GM18498 (cell line): ENCODE data around the gene HEPH.
"Not testable (repeated sequence)": the region's sequence is repeated elsewhere in the genome, so short reads cannot be mapped to it uniquely, and the experiment has no call there.

Source experiments
- ATAC-seq: cut with Tn5 transposase; IDR thresholded peaks from one replicate; pipeline ENCODE4 v1.9.1; 2021; ENCODE audit warnings: mild to moderate bottlenecking, moderate library complexity; ENCODE audit not compliant: unreplicated experiment

HEPH gene

DNA sequence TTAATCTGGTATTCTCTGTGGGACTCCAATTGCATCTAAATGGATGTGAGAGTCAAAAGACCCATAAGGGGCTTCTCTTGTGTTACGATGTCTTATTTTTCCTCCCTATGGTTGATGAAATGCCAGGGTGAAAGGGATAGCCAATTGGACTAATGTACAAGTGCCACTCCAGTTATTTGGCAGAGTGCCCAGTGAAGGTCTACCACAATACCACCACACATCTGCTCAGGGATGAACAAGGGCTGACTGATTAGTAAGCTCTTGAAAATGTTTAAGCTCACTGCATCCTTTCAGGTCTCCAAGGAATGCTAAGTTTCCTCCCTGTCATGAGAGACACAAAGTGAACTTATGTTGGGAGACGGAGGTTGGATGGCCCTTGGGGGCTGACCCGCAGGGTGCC lies 57.8 kb downstream of the HEPH start:
- no peak for ATAC-seq

DNA sequence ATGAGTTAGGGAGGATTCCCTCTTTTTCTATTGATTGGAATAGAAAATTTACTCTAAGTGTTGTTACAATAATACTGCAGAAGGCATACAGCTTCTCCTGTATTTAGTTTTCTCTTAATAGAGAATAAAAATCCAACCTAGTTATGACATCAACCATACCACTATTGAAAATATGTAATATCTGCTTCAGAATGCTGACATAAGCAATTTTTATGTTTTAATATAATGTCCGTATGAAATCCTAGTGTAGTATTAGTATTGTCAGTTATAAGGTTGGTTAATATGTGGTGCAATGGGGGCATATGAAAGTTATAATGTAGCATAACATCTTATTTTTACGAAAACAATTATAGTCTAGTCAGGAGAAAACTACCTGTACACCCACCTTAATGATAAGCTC lies 68.2 kb downstream of the HEPH start:
- no peak for ATAC-seq

DNA sequence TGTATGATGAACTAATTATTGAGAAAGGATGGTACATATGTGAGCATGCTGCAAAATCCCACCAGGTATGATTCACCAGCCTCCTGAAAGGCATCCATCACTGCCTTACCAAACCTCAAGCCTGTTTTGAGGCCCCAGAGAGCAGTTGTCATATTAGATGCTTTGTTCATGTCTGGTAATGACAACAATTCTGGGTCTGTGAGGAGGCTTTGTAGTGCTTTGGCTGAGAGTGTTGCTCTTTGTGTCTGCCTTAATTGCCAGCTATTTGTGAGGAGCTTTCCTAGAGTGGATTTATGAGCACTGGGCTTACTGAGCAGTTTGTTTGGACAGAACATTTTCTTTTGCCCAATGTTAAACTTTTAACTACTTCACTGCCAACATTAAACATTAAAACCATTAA lies 69.2 kb downstream of the HEPH start:
- ATAC-seq = no peak

DNA sequence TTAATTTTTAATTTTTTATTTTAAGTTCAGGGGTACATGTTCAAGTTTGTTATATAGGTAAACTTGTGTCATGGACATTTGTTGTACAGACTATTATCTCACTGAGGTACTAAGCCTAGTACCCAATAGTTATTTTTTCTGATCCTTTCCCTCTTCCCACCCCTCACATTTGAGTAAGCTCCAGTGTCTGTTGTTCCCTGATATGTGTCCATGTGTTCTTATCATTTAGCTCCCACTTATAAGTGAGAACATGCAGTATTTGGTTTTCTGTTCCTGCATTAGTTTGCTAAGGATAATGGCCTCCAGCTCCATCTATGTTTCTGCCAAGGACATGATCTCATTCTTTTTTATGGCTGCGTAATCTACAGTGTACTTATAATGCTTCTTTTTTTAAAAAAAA lies 69.9 kb downstream of the HEPH start:
- ATAC-seq = not testable (repeated sequence)

DNA sequence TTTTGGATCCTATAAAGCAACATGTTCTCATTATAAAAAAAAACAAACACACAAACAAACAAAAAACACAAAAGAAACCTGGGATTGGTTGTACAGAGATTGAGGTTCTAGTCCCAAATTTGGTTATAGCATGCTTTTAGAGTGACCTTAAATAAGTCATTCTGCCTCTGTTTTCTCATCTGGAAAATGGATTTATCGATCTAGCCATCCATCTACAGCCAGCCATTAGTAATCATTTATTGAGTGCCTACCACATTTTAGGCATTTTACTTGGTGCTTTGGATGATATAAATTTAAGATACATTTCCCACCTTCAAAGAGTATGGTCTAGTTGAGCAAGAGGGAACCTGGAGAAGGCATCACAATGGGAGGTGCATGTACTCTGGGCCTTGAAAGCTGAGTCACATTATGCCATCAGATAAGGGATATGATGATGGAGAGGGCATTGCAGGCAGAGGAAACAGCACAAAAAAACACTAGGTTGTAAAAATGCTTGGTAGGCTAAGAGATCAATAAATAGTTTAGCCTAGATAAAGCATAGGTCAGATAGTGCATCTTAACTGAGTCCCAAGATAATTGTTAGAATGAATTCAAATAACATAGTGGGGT lies 91.4 kb downstream of the HEPH start:
- no peak for ATAC-seq

DNA sequence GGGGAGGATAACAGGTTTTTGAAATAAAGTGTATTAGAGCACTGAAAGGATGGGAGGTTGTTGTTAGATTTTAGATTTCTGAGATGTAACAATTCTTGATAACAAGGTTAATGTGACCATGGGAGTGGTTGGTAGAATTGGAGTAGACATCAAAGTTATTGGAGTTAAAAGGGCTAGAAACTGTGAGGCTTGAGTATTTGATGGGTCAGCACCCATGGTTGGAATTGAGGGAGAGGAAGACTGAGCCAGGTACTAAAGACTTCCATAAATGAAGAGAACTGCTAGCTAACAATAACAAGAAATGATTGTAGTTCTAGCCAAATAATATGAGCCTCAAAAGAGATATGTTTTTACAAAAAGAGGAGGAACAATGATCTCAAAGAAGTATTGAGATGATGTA lies 98.8 kb downstream of the HEPH start:
- no peak for ATAC-seq
